Activated CD4-positive, alpha-beta T cell treated with anti-CD3 and anti-CD28 coated beads for 24 hours (primary cell): ENCODE data around the gene GUCY1A1.

Experiments
- DNase-seq, 2 donors: peaks; one replicate each; pipeline ENCODE4 v3.0.0-alpha.2; 2020; ENCODE audit warnings: low read depth in 2 of 2

The GUCY1A1 gene

DNA sequence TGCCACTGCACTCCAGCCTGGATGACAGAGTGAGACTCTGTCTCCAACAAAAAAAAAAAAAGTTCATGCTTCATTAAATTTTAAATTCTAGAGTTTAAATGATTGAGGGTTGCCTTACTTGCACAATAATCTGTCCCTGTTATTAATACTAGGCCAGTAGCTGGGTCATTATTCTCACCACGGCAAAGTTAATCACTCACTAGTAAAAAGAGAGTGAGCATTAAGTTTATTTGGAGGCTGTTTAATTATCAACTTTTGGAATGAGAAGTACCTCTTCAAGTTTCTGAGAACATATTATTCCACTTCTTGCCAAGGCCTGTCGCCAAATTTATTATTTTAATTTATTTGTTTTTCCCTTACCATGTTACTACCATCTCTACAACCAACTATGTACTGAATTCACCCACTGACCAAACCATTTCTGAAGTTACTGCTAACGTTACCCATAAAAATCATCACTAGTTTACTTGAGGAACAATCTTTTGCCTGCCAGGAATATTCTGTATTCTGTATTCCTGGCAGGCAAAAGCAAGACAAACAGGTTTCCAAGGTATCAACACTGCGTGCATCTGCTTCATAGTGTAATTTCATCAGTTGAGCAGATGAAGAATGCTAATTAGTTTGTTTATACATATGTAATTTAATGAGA is 26.5 kb downstream of the GUCY1A1 start:
- no peak for DNase-seq

DNA sequence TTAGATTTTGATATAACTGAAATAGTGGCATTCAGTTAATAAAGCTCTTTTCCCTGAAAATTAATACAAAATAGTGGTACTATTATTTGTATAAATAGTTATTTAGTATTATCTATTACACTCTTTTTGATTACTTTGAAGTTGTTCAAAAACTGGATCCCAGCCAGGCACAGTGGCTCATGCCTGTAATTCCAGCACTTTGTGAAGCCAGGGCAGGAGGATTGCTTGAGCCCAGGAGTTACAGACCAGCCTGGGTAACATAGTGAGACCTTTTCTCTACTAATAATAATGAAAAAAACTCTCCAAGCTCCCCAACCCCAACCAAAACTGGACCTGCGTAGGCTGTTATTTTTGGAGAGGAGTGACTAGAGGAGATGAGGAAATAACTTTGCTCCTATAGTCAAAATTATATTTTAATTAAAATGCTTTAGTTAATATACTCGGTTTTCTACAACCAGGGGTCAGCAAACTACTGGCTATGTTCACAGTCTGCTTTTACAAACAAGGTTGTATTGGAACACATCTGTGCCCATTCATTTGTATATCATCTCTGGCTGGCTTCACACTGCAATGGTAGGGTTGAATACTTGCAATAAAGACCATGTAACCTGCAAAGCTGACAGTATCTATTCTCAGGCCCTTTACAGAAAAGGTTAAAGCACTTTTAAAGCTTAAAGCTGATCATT is 27.6 kb downstream of the GUCY1A1 start:
- no peak for DNase-seq

DNA sequence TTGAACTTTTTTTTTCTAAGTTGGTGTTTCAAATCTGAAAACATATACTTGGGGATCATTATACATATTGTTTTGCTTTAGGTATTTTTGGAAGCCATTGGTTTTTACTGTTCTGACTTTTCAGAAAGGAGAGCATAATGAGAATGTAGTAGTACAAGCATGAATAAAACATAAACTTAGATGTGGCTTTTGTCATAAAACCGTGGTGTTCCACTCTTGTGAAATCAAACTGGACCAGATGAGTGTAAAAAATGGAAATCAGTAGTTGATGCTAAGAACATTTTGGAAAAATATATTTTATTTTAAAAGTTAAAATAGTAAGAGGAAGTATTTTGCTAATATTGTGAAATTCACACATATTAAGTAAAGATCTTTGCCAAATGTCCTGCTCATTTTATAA is 29.6 kb downstream of the GUCY1A1 start:
- DNase-seq = no peak

DNA sequence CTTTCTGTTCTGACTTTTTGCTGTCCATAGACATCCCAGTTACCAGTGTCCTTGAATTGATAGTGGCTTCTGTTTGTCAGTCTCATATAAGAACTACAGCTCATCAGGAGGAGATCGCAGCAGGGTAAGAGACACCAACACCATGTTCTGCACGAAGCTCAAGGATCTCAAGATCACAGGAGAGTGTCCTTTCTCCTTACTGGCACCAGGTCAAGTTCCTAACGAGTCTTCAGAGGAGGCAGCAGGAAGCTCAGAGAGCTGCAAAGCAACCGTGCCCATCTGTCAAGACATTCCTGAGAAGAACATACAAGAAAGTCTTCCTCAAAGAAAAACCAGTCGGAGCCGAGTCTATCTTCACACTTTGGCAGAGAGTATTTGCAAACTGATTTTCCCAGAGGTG is 30.1 kb downstream of the GUCY1A1 start:
- no peak for DNase-seq

DNA sequence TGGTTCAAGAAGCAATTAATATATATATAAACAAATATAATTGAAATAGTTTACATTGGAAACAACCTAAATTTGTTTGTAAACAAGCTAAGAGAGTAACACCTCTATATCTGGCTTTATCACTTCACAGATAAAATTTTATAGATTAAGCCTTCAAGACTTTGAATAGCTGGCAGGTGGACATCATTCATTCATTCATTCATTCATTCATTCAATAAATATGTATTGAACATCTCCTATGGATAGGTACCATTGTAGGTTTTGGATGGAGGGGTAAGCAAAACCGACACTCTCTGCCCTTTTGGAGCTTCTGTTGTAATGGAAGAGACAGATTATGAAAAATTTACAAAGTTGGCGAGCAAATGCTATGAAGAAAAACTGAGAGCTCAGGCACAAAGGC is 35.2 kb downstream of the GUCY1A1 start:
- DNase-seq = no peak

DNA sequence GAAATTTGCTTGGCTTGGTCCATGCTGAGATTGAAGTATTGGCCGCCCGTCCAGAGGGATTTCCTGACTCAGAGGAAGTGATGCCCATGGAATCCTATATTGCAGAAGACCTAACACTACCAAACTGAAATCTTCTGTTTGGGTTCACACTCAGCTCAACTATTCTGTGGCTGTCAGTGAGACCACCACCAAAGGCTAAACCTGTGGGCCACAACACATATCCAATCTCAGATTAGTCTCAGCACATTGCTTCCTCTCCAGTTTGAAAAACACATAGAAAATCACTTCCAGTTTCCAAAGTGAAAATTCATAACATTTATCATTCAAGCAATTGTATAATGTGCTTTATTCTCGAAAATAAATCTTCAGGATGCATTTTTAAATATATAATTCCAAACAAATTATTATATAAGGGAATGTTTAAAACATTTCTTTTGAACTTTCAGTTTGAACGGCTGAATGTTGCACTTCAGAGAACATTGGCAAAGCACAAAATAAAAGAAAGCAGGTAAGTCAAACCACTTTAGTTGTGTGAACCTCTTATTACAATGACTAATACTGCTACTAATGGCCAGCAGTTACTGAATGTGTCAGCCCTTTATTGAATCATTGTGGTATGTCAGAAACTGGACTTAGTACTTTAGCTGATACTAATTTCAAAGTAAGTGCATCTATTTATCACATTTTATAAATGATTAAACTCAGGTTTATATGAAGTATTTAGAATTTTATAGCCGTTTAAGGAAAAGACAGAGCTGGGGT is 37.0 kb downstream of the GUCY1A1 start:
- DNase-seq = no peak

DNA sequence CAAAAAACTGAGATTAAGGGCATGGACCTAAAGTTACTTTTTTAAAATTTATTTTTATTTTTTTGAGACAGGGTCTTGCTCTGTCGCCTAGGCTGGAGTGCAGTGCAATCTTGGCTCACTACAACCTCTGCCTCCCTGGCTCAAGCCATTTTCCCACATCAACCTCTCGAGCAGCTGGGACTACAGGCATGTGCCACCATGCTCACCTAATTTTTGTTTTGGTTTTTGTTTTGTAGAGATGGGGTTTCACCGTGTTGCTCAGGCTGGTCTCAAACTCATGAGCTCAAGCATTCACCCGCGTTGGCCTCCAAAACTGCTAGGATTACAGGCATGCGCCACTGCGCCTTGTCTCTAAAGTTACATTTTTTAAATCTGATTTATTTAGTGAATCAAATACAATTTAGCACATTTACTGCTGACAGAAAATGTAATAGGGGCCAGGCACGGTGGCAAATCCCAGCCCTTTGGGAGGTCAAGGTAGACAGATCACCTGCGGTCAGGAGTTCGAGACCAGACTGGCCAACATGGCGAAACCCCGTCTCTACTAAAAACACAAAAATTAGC is 38.3 kb downstream of the GUCY1A1 start:
- no peak for DNase-seq

DNA sequence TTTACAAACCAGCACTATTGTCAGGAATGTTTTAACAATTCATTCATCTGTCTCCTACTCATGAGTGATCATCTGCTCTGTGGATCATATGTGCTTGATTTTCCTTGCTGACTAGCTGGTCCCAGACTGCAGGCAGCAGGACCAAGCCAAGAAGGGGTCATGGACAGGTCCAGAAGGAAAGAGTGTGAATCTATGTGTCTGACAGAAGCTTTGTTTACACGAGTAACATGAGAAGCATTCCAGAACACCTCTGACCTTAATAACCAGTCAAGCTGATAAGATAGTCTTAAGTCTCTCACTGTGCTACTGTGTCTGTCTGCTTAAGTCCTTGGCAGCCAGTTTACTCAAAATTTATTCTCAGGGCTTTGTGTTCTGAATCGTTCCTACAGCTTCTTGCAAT is 39.0 kb downstream of the GUCY1A1 start:
- no peak for DNase-seq

DNA sequence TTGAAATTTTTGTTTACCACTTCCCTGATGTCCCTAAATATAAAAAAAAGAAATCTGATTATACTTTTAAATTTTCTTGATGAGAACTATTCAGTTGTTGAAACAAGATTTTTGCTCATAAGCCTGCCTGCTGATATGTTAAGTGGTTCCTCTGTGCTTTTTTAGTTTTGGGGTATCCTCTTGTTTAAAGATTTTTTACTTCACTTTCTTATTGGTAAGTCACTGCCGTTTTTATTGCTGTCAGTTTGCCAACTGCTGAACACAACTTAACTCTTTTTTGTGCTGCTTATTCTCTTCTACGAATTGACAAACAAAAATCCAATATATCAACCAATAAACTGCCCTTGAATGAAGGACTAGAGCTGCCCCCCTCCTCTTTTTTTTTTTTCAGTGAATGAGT is 39.5 kb downstream of the GUCY1A1 start:
- no peak for DNase-seq

DNA sequence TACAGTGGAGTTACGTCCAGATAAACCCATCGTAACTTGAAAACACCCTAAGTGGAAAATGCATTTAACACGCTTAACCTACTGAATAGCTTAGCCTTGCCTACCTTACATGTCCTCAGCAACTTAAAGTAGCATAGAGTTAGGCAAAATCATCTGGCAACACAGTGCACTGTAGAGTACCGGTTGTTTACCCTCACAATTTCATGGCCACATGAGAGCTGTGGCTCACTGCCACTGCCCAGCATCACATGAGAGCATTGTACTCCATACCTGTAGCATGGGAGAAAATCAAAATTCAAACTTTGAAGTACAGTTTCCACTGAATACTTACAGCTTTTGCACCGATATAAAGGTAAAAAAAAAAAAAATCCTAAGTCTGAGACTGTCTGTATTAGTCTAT is 40.6 kb downstream of the GUCY1A1 start:
- DNase-seq = no peak

DNA sequence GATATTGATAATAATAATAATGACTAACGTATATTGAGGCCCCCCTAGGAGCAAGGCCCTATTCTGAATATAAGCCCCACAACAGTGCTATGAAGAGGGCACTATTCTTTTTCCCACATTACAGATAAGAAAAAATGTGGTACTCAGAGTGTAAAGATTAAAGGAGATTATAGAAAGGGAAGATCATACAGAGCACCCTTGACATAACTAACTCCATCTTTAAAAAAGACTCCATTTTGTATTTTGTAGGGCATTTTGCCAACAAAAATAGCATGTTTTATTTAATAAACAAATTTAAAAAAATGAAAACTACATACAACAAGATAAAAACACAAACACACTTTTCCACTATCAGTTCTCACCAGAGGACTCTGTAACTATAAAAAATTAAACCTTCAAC is 42.1 kb downstream of the GUCY1A1 start:
- DNase-seq = no peak

DNA sequence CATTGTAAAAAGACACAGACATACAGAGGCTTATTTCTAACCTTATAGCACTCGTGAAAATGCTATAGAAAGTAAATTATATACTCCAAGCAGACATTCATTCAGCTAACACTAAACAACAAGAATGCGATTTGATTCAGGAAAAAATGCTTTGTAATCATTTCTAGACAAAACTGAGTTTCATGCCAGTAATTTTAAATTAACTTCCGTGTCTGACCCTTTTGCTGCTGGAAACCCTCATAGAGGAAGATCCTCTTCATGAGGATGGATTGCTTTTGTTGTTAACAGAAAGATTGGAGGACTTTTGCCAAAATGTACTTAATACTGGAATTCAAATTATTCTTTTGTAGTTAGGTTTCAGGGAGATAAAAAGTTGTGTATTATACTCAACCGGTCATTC is 43.3 kb downstream of the GUCY1A1 start:
- DNase-seq = no peak

DNA sequence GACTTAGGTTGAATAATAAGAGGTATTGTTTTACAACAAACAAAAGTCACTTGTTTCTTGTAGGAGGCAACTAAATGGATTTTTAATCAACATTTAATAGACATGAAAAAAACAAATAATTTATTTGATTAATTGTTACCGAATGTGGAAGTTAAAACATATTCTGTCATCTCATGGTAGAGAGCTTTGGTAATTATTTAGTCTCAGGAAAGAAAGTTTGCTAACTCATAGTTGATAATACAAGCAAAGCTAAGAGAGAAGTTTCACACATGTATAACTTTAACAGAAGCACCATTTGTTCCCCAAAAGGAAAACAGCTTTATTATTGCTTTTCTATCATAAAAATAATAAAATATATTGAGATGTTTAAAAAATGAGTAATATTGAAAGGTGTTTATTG is 44.9 kb downstream of the GUCY1A1 start:
- no peak for DNase-seq

DNA sequence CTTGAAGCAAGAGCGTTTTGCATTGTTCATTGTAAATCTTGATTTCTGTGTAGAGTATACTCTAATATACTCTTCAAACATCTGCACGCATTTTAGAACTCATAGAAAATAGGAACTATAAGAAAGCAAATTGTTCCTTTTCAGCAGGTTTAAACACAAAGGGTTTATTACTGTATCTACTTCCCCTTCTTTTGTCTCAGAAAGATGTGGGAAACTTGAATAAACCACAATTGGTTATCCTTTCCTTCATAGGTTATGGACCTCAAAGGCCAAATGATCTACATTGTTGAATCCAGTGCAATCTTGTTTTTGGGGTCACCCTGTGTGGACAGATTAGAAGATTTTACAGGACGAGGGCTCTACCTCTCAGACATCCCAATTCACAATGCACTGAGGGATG is 46.2 kb downstream of the GUCY1A1 start:
- DNase-seq = no peak

DNA sequence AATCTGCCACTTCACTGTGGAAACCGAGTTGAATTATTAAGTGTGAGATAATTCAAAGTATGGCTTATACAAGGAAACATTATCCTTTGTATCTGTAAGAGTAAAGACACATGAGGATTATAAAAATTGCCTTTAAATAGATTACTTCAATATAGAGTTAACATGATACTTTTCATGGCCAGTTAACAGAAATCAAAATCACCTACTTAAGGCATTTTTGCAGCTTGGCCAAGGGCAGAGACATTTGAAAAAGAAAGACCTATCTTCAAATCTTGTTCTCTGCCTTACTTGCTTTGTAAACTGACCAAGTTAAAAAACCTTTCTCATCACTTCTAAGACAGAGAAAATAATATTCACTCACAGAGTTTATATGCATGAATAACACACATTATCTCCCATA is 47.3 kb downstream of the GUCY1A1 start:
- DNase-seq = no peak

DNA sequence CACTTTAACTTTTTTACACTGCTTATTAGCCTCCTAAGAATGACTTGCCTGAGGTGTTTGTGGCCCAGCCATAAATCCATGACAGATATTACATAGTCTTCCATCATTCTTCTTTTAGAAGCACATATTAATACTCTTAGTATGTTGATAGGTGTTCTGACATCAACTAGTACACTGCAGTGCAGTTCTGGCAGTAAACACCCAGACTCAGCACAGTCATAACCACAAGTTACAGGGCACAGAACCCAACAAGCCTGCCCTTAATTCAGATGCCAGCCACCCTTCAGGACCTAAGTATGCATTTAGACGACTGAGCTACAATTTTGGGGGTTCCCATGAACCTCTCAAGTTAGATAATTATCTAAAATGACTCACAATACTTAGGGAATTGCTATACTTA is 55.7 kb downstream of the GUCY1A1 start:
- no peak for DNase-seq

DNA sequence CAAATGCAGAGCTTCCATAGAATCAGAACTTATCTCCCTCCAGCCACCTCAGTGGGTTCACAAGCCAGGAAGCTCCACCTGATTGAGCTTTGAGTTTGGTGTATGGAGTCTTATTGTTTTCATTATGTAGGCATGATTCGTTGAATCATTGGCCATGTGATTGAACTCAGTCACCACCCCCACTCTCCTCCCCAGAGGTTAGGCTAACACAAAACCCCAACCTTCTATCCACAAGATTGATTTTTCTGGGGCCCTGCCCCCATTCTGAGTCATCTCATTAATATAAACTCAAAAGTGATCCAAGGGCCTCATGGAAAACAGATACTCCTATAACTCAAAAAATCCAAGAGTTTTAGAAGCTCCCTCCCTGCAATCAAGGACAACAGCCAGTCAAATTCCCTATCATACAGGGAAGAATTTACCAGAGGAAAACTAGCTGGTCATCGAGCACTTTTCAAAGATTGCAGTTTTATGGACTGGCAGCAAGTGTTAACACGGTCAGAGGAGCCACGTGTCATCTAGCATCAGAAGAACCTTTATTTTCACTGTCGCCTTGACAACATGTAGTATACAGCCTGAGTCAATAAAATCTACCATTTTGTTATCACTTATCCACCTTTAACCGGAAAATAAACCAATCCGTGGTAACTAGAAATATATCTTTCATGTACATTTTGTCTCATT is 56.3 kb downstream of the GUCY1A1 start:
- no peak for DNase-seq

DNA sequence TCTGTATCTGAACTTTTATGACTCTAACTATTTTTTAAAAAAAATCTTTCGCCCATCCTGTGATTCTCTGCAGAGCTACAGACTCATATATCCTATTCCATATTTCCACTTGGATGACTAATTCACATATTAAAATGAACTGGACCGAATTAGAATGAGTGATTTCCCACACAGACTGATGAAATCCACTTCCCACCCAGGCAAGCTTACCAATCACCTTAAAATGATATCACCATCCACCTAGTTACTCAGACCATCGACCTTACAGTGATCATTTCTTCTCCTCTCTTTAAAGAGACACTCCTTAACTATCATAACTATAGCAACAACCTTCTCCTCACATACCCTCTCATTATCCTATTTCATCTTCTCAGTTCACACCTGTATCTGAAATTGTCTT is 58.1 kb downstream of the GUCY1A1 start:
- no peak for DNase-seq

DNA sequence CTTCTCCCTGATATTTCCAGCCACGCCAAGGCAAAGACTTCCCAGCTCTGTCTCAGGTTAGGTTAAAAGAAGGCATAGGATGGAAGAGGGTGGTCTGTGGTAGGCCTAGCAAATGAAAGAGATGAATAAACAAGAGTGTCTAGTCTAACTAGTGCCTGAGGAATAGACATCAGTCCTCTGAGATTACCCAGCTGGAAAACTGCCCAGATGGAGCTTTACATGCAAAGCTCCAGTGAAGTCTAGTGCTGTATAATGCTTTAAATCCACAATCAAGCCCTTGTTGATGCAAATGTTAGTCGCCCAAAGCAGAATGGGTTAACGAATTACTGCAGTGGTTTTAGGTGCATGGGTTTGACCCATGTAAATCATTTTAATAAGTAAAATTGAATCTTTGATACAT is 67.4 kb downstream of the GUCY1A1 start:
- no peak for DNase-seq

DNA sequence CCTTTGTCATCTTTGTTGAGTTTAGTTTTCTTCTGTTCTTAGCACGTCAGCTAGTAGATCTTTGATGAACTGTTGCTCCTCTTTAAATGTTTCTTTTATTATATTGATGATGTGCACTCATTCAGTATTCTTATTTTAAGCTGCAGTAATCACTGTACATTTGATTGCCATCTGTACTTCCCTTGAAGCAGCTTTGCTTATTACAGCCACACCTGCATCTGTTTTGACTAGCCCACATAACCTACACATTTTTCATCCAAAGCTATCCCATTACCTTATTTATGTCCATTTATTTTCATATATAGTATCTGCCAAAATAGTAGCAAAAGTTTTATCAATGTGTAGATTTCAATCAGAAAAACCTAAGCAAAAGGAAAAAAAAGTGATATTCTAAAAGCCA is 68.3 kb downstream of the GUCY1A1 start:
- DNase-seq = no peak

DNA sequence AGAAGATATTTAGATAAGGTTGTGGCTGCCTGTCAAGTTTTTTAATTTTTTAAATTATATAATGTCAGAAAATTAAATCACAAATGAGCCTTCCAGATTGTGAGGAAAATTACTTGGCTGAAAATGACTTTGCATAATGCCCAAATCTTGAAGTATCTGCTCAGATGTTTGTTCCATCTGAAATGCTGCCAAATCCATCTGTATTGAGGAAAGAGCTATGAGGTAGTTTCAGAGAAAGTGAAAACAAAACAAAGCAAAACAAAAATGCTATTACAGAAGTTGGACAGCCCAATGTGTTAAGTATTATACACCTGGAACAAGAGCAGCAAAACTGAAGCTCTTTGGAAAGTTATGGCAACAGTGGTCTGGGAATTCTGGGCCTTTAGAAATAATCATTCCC is 68.8 kb downstream of the GUCY1A1 start:
- DNase-seq = no peak

DNA sequence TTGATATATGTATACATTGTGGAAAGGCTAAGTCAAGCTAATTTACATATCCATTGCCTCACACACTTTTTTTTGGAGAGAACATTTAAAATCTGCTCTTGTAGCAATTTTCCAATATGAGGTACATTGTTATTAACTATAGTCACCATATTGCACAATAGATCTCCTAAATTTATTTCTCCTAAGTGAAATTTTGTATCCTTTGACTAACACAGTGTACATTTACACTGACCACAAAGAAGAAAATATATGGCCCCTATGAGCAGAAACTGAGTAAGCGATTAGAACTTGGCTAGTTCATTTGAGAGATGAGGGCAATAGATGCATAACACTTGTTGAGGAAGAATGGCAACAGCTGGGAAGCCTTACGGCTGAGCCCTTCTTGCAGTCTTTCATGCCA is 71.9 kb downstream of the GUCY1A1 start:
- no peak for DNase-seq
